CD4-positive, alpha-beta T cell (primary cell): ENCODE data around the gene MAST4. TPM values are rescaled to one million over a fixed set of nuclear protein-coding genes. Genes with fewer than 3 reads are reported as not detected.

Source experiments
- ATAC-seq: fragments of 200-7000 bp; cut with Tn5 transposase; one replicate; pipeline ENCODE4 v1.10.0; 2022; ENCODE audit warnings: mild to moderate bottlenecking; ENCODE audit not compliant: poor library complexity
- CTCF ChIA-PET: fragments of 350-600 bp; sonication (Branson Sonifier 250); formaldehyde crosslinking; loops from one replicate; lab custom pipeline; 2021; ENCODE audit warnings: antibody characterized with exemption, inconsistent platforms; lab: Charles Lee
- POLR2A ChIA-PET: fragments of 350-600 bp; sonication (Branson Sonifier 250); formaldehyde crosslinking; loops from one replicate; lab custom pipeline; 2021; ENCODE audit warnings: antibody characterized with exemption, inconsistent platforms; lab: Charles Lee
- DNase-seq, 14 experiments: peaks; one replicate each; pipeline ENCODE4 v3.0.0-alpha.2; 2013 to 2020; ENCODE audit warnings: mixed read lengths in 2 of 14
- H3K27ac ChIP-seq, 2 donors: one replicate each; pipeline versions ENCODE4 v1.5.1 to v1.7.0; 2013; ENCODE audit warnings: low read length in 2 of 2, low read depth in 1 of 2, mild to moderate bottlenecking in 1 of 2
- H3K27me3 ChIP-seq, 2 experiments: 1 replicate in 1 of 2; 2 replicates in 1 of 2; pipeline versions ENCODE4 v1.6.1 to v1.7.0; 2013; ENCODE audit warnings: low read length in 2 of 2, control low read depth in 1 of 2, mild to moderate bottlenecking in 1 of 2, moderate library complexity in 1 of 2; ENCODE audit not compliant: insufficient read depth in 2 of 2, control insufficient read depth in 1 of 2
- H3K36me3 ChIP-seq: one replicate; pipeline ENCODE4 v1.6.1; 2013; ENCODE audit warnings: low read length, control low read depth; ENCODE audit not compliant: insufficient read depth
- H3K4me1 ChIP-seq: one replicate; pipeline ENCODE4 v1.6.1; 2013; ENCODE audit warnings: low read length, control low read depth; ENCODE audit not compliant: insufficient read depth
- H3K4me3 ChIP-seq: one replicate; pipeline ENCODE4 v1.5.1; 2013; ENCODE audit warnings: mild to moderate bottlenecking, low read length, moderate library complexity
- H3K9me3 ChIP-seq, 2 experiments: 1 replicate in 1 of 2; 2 replicates in 1 of 2; pipeline versions ENCODE4 v1.6.1 to v1.7.0; 2013; ENCODE audit warnings: low read length in 2 of 2, mild to moderate bottlenecking in 2 of 2, control low read depth in 1 of 2, moderate library complexity in 1 of 2; ENCODE audit not compliant: control insufficient read depth in 1 of 2, insufficient read depth in 1 of 2
- H3K27ac Mint-ChIP-seq: one replicate; pipeline ENCODE4 v1.8.0; 2020; ENCODE audit warnings: mixed read lengths
- H3K27me3 Mint-ChIP-seq: one replicate; pipeline ENCODE4 v1.8.0; 2021; ENCODE audit warnings: mixed read lengths
- H3K36me3 Mint-ChIP-seq: one replicate; pipeline ENCODE4 v1.8.0; 2021; ENCODE audit warnings: low read depth, mixed read lengths
- H3K4me1 Mint-ChIP-seq: one replicate; pipeline ENCODE4 v1.8.0; 2021; ENCODE audit warnings: low read depth, mixed read lengths
- H3K4me3 Mint-ChIP-seq: one replicate; pipeline ENCODE4 v1.8.0; 2020; ENCODE audit warnings: mild to moderate bottlenecking, mixed read lengths
- H3K9me3 Mint-ChIP-seq: one replicate; pipeline ENCODE4 v1.8.0; 2020; ENCODE audit warnings: mixed read lengths
- CTCF ChIP-seq: fragments of 200-600 bp; IDR thresholded peaks from one replicate; pipeline ENCODE4 v1.8.0; 2022; ENCODE audit warnings: antibody characterized with exemption, mild to moderate bottlenecking
- intact Hi-C, 2 experiments: fragments of 100-400 bp; cut with DNase I in 1 of 2; cut with micrococcal nuclease in 1 of 2; formaldehyde crosslinking; loops; one replicate each; pipeline versions ENCODE4 v1.15.1 to v1.9.0; 2023 to 2025; cut with DNase I, micrococcal nuclease
- total RNA-seq, 174 experiments: library from RNA in 2 of 174; stranded (reverse) in 2 of 174; gene quantifications; one replicate each; pipeline ENCODE4 v1.2.3 and lab custom pipeline; 2021 to 2026

Gene MAST4
- total RNA-seq, 2 experiments from 2014 or later = 21.3 to 21.6 TPM

- no peaks in the 10 kb centered on the region for H3K4me1 ChIP-seq
- intact Hi-C loops = no loop called here
- Mint-ChIP-seq H3K4me1 (no peaks in the 10 kb centered on the region), H3K4me3 (no peak overlapping the region), H3K27me3 (peaks cover 39% of the 10 kb centered on the region), H3K36me3 (no peaks in the 10 kb centered on the region), H3K9me3 (no peaks in the 10 kb centered on the region), H3K27ac (no peak overlapping the region)
- TF ChIP-seq CTCF = no peak
- CTCF ChIA-PET = no interaction called here
- DNase-seq = no peak
- ATAC-seq = no peak
- H3K27ac ChIP-seq = no peak overlapping the region
- H3K27me3 ChIP-seq = no peaks in the 10 kb centered on the region
- no peaks in the 10 kb centered on the region for H3K9me3 ChIP-seq
- no peak overlapping the region for H3K4me3 ChIP-seq
- no peaks in the 10 kb centered on the region for H3K36me3 ChIP-seq
- POLR2A ChIA-PET = no interaction called here
Observed at GRCh38 chr5:66861402-66861801, 265.2 kb downstream of the MAST4 start.

GRCh38 chr5:66862020-66862419, 265.8 kb downstream of the MAST4 start:
- H3K36me3 ChIP-seq = no peaks in the 10 kb centered on the region
- H3K4me1 ChIP-seq = no peaks in the 10 kb centered on the region
- ATAC-seq (no peak), DNase-seq (no peak)
- Mint-ChIP-seq H3K4me3 (no peak overlapping the region), H3K27ac (no peak overlapping the region), H3K27me3 (peaks cover 39% of the 10 kb centered on the region), H3K36me3 (no peaks in the 10 kb centered on the region), H3K9me3 (no peaks in the 10 kb centered on the region), H3K4me1 (no peaks in the 10 kb centered on the region)
- no peak overlapping the region for H3K4me3 ChIP-seq
- no peak for TF ChIP-seq CTCF
- H3K9me3 ChIP-seq = no peaks in the 10 kb centered on the region
- POLR2A ChIA-PET = no interaction called here
- CTCF ChIA-PET = no interaction called here
- intact Hi-C loops = no loop called here
- no peaks in the 10 kb centered on the region for H3K27me3 ChIP-seq
- H3K27ac ChIP-seq = no peak overlapping the region

GRCh38 chr5:66863243-66864170, 267.3 kb downstream of the MAST4 start:
- ChIA-PET POLR2A (no interaction called here), CTCF (no interaction called here)
- no peaks in the 10 kb centered on the region for H3K36me3 ChIP-seq
- H3K27me3 Mint-ChIP-seq = peaks cover 39% of the 10 kb centered on the region
- H3K4me3 ChIP-seq = no peak overlapping the region
- no peaks in the 10 kb centered on the region for H3K9me3 Mint-ChIP-seq
- no peak overlapping the region for H3K4me3 Mint-ChIP-seq
- no peak overlapping the region for H3K27ac ChIP-seq
- H3K9me3 ChIP-seq = no peaks in the 10 kb centered on the region
- DNase-seq (no peak), ATAC-seq (no peak)
- H3K4me1 Mint-ChIP-seq = no peaks in the 10 kb centered on the region
- no peaks in the 10 kb centered on the region for H3K27me3 ChIP-seq
- H3K4me1 ChIP-seq = no peaks in the 10 kb centered on the region
- H3K36me3 Mint-ChIP-seq = no peaks in the 10 kb centered on the region
- no peak for TF ChIP-seq CTCF
- intact Hi-C loops = loop anchor here in 1 of 2 experiments (2.0 kb wide), 1 partner anchor 49 kb away; no protein-coding TSS in a partner anchor
- no peak overlapping the region for H3K27ac Mint-ChIP-seq
